NT2/D1 (cell line): Measurements from ENCODE around the gene REPS2.

Source experiments
- YY1 ChIP-seq: IDR thresholded peaks from 2 replicates; pipeline ENCODE4 v1.6.1; 2011; ENCODE audit not compliant: insufficient read length, insufficient read depth
- ZNF274 ChIP-seq: IDR thresholded peaks from 2 replicates; pipeline ENCODE4 v1.6.1; 2011; ENCODE audit warnings: mild to moderate bottlenecking, low read depth, low read length

- TF ChIP-seq YY1 (no peak), ZNF274 (no peak)
Observed at GRCh38 chrX:16910376-16910775, 36.1 kb upstream of the REPS2 start.
